ES-I3 (cell line): ENCODE data around the gene GRIN3B.

Experiments
- H3K36me3 ChIP-seq: 2 replicates; pipeline ENCODE4 v1.6.1; 2013; ENCODE audit warnings: mild to moderate bottlenecking, low read length, control low read depth, moderate library complexity; ENCODE audit not compliant: insufficient read depth
- H3K4me1 ChIP-seq: 2 replicates; pipeline ENCODE4 v1.6.1; 2013; ENCODE audit warnings: mild to moderate bottlenecking, control low read depth, low read length; ENCODE audit not compliant: insufficient read depth
- H3K9ac ChIP-seq: 2 replicates; pipeline ENCODE4 v1.6.1; 2013; ENCODE audit warnings: low read depth, mild to moderate bottlenecking, low read length, moderate library complexity
- H3K9me3 ChIP-seq: 2 replicates; pipeline ENCODE4 v1.6.1; 2013; ENCODE audit warnings: mild to moderate bottlenecking, low read length, moderate library complexity; ENCODE audit not compliant: control insufficient read depth, insufficient read depth

The GRIN3B gene

GRCh38 chr19:1040476-1041271, 40.5 kb downstream of the GRIN3B start:
- H3K4me1 ChIP-seq, result no peaks in the 10 kb centered on the region
- peaks cover 5% of the 10 kb centered on the region; the same call in 1 of the 2 replicates for H3K36me3 ChIP-seq
- H3K9me3 ChIP-seq, result no peaks in the 10 kb centered on the region
- H3K9ac ChIP-seq, result peak overlapping the region; percentile 65

- no peaks in the 10 kb centered on the region for H3K9me3 ChIP-seq
- H3K36me3 ChIP-seq, result peaks cover under 1% of the 10 kb centered on the region; the same call in 1 of the 2 replicates
- H3K9ac ChIP-seq, result peak overlapping the region; percentile 65; the same call in 1 of the 2 replicates
- no peaks in the 10 kb centered on the region for H3K4me1 ChIP-seq
Observed at GRCh38 chr19:1041272-1041834, 41.1 kb downstream of the GRIN3B start.

- Histone ChIP-seq H3K4me1 (no peaks in the 10 kb centered on the region), H3K36me3 (no peaks in the 10 kb centered on the region), H3K9ac (no peak overlapping the region), H3K9me3 (no peaks in the 10 kb centered on the region)
Observed at GRCh38 chr19:1041835-1042685, 41.8 kb downstream of the GRIN3B start.

- no peak overlapping the region for H3K9ac ChIP-seq
- no peaks in the 10 kb centered on the region for H3K36me3 ChIP-seq
- no peaks in the 10 kb centered on the region for H3K4me1 ChIP-seq
- no peaks in the 10 kb centered on the region for H3K9me3 ChIP-seq
Observed at GRCh38 chr19:1042689-1043511, 42.7 kb downstream of the GRIN3B start.

GRCh38 chr19:1045247-1045603, 45.0 kb downstream of the GRIN3B start:
- Histone ChIP-seq H3K9ac (no peak overlapping the region), H3K9me3 (no peaks in the 10 kb centered on the region), H3K36me3 (no peaks in the 10 kb centered on the region), H3K4me1 (no peaks in the 10 kb centered on the region)

GRCh38 chr19:1046117-1046626, 46.0 kb downstream of the GRIN3B start:
- H3K4me1 ChIP-seq, result no peaks in the 10 kb centered on the region
- H3K36me3 ChIP-seq, result no peaks in the 10 kb centered on the region
- H3K9me3 ChIP-seq, result no peaks in the 10 kb centered on the region
- no peak overlapping the region for H3K9ac ChIP-seq

- H3K9ac ChIP-seq, result no peak overlapping the region
- no peaks in the 10 kb centered on the region; the same call in 1 of the 2 replicates for H3K36me3 ChIP-seq
Observed at GRCh38 chr19:1046836-1047695, 46.8 kb downstream of the GRIN3B start.

GRCh38 chr19:1047696-1048147, 47.5 kb downstream of the GRIN3B start:
- H3K9me3 ChIP-seq, result no peaks in the 10 kb centered on the region
- H3K36me3 ChIP-seq, result no peaks in the 10 kb centered on the region; the same call in 1 of the 2 replicates
- no peaks in the 10 kb centered on the region for H3K4me1 ChIP-seq
- no peak overlapping the region for H3K9ac ChIP-seq

More at GRCh38 chr19:1046836-1047695, 46.8 kb downstream of the GRIN3B start:
- Histone ChIP-seq H3K4me1 (no peaks in the 10 kb centered on the region), H3K9me3 (no peaks in the 10 kb centered on the region)

- Histone ChIP-seq H3K9me3 (no peaks in the 10 kb centered on the region), H3K9ac (no peak overlapping the region), H3K36me3 (no peaks in the 10 kb centered on the region; the same call in 1 of the 2 replicates), H3K4me1 (no peaks in the 10 kb centered on the region)
Observed at GRCh38 chr19:1049106-1049505, 48.9 kb downstream of the GRIN3B start.

- Histone ChIP-seq H3K36me3 (no peaks in the 10 kb centered on the region; the same call in 1 of the 2 replicates), H3K4me1 (no peaks in the 10 kb centered on the region), H3K9me3 (no peaks in the 10 kb centered on the region), H3K9ac (no peak overlapping the region)
Observed at GRCh38 chr19:1049800-1050199, 49.6 kb downstream of the GRIN3B start.

GRCh38 chr19:1050989-1051788, 51.0 kb downstream of the GRIN3B start:
- Histone ChIP-seq H3K9ac (no peak overlapping the region), H3K9me3 (peaks cover 3% of the 10 kb centered on the region; the same call in 1 of the 2 replicates), H3K4me1 (no peaks in the 10 kb centered on the region), H3K36me3 (no peaks in the 10 kb centered on the region; the same call in 1 of the 2 replicates)

GRCh38 chr19:1051791-1052190, 51.6 kb downstream of the GRIN3B start:
- no peak overlapping the region for H3K9ac ChIP-seq
- no peaks in the 10 kb centered on the region; the same call in 1 of the 2 replicates for H3K36me3 ChIP-seq
- peaks cover 4% of the 10 kb centered on the region; the same call in 1 of the 2 replicates for H3K9me3 ChIP-seq
- no peaks in the 10 kb centered on the region for H3K4me1 ChIP-seq
